HG03175 (cell line): ENCODE measurements around the gene RHBDD1.

Source experiments
- ATAC-seq: cut with Tn5 transposase; IDR thresholded peaks from one replicate; pipeline ENCODE4 v1.9.1; 2021; ENCODE audit warnings: mild to moderate bottlenecking, moderate library complexity; ENCODE audit not compliant: unreplicated experiment

RHBDD1 gene

GRCh38 chr2:226883296-226883795 is 47.5 kb downstream of the RHBDD1 start:
- ATAC-seq: no peak

- no peak for ATAC-seq
These were observed 48.3 kb downstream of the RHBDD1 start for GRCh38 chr2:226884166-226884565.

DNA sequence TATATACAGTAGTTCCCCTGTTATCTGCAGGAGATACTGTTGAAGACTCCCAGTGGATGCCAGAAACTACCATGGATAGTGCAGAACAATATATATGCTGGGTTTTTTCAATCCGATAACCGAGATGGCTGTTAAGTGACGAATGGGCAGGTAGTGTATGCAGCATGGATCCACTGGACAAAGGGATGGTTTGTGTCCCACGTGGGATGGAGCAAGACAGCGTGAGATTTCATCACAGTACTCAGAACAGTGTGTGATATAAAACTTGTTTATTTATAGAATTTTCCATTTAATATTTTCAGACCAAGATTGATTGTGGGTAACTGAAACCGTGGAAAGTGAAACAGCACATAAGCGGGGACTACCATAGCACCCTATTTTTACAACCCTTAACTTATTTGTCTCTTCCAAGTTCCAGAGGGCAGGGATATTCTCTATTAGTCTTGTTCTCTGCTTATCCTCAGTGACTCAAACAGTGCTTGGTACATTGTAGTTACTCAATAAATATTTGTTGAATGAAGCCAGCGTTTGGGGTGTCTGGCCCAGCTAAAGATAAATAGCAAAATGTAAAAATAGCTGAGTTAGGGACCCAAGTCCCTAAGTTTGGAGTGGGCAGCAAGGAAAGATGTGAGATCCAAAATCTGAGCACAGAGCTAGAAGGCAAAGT is 50.0 kb downstream of the RHBDD1 start:
- no peak for ATAC-seq

DNA sequence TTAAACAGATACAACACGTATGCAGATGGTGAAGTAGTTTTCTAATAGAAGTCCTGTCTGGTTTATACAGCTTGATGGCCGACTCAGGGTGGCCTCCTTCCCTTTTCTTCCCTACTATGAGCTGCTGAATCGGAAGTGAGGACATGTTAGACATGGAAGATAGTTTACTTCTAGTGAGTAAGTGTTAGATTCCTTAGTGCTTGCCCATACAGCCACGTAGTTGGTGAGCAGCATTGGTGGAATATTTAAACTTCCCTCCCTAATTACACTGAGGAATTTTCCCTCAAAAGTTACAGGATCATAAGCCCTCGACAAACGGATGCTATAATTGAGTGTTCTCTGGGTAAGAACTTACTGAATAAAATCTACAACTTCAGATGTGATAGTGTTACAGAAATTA is 52.1 kb downstream of the RHBDD1 start:
- ATAC-seq: no peak

DNA sequence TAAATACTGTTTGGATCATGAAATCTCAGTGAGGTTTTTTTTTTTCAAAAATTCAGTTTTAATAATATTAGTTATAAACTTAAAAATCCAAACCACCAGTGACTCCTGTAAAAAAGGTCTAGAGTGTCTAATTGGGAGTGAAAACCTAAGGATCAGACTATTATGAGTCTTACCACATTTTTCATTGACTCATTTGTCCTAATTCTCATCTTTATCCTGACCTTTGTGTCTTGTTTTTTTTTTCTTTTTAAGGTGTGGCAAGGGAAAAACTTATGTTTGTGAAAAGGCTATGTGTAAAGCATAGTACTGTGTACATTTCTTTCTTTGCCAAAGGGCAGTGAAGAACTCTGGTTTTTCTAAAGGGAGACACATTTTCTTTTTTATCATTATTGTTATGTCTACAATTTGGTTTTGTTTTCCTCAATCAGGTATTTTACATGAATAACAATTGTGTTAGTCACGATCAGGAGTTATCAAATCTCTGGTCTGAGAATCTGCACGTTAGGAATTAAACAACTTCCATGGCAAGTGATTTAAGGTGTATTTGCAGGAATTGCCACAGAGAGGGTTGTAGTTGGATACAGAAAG is 52.6 kb downstream of the RHBDD1 start:
- ATAC-seq: no peak

- ATAC-seq: no peak
These were observed 53.1 kb downstream of the RHBDD1 start for GRCh38 chr2:226888971-226889370.

GRCh38 chr2:226890286-226890685 is 54.4 kb downstream of the RHBDD1 start:
- no peak for ATAC-seq

DNA sequence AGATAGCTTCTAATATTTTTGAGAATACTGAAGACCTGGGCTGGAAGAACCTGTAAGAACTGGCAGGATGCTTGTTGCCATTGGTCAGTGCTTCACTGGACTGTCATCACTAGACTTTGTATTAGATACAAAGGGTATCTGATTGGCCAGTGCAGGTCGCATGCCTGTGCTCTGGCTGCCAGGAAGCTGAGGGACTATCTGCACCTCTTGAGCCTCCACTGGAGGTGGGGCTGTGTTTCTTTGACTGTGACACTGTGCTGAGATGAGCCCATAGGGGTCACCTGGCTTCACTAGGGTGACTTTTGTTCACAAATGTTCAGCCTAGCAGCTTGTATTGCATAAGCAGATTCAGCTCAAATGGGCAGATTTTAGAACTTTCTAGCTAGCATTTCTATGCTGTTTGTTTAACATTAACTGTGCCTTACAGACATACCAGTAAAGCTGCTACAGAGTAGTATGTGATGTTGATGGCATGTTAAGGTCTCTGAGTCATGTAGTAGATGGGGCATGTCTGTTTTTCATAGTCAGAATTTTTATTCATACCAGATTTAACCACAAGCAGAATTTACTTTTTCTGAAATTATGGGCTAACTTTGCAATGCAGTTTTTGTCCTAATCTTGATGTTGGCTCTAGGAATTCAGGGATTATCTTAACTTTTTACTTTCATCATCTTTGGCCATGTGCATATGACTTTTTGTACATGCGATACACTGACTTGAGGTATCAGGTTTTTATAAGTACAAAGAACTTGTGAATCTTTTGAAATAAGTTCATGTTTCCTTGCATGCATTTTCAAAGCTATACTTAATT is 56.1 kb downstream of the RHBDD1 start:
- no peak for ATAC-seq

- no peak for ATAC-seq
These were observed 56.9 kb downstream of the RHBDD1 start for GRCh38 chr2:226892729-226893128.

DNA sequence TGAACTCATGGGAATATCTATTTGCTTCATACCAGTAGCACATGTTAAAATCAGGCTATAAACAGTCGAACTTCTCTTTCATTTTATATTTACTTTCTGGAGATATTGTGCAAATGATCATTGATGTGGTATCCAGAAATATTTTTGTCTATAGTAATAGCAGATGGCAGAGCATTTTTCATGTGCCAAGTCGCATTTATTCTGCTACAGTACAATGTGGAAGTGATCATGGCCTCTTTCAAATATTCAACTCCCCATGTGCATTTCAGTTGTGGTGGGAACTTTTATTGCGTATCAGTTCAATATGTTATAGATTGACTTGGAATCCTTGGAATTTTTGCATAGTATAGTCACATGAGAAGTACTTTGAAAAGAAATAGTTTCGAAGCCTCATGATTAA is 57.4 kb downstream of the RHBDD1 start:
- ATAC-seq: no peak

DNA sequence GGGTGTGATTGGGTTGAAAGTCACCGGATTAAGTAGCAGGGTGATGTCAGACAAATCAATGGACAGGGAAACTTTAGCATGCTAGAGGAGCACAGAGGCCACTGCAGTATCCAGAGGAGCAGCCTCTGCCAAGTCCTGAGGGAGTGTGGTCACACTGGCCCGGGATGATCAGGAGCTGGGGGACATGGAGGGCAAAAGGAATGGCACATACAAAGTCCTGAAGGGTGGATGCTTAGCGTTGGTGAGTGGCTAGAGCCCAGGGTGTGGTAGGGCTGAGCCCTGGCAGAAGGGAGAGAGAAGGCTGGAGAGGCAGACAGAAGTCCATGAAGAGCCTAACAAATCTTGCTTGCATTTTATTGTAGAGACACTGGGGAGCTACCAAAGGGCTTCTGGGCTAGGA is 58.9 kb downstream of the RHBDD1 start:
- no peak for ATAC-seq

GRCh38 chr2:226895579-226895978 is 59.7 kb downstream of the RHBDD1 start:
- no peak for ATAC-seq

DNA sequence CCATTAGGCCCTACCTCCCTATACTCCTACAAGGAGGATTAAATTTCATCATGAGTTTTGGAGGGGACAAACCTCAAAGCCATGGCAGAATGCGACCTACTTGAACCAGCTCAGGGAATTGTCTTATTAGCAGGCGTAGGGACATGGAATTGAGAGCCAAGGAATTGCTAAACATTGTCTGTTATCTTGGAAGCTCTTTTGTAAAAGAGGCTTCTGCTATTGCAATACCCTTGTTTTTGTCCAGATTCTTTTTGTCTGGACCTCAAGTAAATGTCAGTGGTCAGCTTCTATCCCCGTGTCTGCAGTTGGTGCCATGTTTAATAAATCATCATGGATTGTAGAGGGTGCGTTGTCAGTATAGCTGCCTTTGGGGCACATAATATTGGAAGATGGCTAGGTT is 62.3 kb downstream of the RHBDD1 start:
- no peak for ATAC-seq

GRCh38 chr2:226898897-226899296 is 63.0 kb downstream of the RHBDD1 start:
- ATAC-seq: no peak

DNA sequence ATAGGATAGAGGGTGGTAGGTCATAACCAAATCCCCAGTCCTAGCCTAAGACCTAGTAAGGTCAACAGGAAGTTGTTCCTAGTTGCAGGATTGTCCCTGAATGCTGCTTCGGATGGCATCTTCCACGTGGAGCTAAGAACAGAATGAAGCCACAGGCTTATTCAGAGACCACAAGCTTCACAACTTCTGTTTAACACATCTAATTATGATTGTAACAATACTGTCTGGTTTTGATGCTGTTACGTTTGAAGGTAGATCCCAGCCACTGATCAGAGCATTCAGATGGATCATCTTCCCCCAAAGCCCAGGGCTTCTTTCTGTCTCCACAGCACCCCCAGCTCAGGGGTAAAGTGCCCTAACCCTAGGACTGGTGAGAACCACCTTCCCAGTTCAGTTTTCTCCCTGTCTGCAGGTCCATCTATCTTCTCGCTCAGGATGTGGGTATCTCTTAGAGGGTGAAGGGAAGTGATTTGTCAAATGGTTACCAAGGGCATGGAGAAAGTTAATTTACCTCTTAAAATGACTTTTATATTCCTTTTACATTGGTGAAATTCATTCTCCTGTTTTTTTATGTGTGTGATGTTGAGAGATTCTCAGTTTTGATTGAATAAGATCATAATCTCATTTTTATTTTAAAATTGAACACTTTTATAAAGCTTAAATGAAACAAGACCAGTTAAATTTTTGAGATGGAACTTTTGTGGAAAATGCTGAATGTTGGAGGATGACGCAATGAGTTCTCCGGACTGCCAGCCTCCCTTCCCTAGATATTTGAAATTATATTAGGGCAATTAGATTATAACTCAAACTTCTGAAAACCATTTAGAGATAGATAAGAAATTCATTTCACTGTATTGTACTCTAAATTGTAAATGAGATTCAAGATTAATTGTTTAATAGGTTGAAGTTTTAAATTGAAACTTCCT is 66.5 kb downstream of the RHBDD1 start:
- ATAC-seq: no peak

DNA sequence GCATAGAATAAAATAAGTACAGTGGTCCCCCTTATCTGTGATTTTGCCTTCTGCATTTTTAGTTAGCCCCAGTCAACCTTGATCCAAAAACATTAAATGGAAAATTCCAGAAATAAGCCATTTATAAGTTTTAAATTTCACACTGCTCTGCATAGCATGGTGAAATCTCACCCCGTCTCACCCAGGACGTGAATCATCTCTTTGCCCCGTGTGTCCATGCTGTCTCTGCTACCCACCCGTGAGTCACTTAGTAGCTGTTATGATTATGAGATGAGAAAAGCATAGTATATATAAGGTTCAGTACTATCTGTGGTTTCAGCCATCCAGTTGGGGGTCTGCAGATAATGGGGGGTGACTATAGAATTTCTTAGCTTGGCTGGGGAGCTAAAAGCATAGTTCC is 67.3 kb downstream of the RHBDD1 start:
- no peak for ATAC-seq

DNA sequence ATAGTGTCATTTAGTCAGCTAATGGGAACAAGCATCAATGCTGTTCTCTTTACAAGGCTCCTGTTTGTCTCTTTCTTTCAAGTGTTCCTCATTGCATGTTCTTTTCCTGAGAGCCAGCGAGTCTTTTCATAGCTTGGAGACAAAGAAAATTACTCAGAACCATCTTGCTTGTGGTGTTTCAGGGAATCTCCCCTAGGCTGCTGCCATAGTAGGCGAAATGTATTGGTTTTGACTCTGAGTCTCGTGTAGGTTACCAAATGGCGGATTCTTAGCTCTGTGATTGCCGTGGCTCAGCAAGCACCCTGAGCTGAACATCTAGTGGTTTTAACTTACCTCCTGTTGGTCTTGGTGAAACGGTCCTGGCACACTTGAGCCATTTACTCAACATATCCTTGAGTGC is 68.7 kb downstream of the RHBDD1 start:
- peak; percentile 30 for ATAC-seq

DNA sequence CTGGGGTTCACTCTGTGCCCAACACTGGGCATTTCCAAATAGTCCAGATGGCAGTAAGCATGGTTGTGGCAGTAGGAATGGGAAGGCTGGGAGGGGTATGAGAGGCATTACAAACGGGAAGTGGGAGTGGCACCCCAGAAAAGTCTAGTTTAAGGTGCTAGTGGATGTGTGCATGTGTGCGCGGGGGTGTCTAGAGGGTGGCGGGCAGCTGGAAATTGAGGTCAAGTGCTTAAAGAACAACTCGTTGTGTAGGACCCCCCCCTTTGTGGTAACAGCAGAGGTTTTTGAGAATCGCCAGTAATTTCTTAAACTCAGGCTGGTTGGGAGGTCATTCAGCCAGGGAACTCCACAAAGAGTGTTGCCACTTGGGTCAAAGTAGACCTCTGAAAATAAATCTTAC is 69.9 kb downstream of the RHBDD1 start:
- ATAC-seq: no peak

GRCh38 chr2:226906163-226906693 is 70.4 kb downstream of the RHBDD1 start:
- ATAC-seq: peak; percentile 91

GRCh38 chr2:226909126-226909525 is 73.3 kb downstream of the RHBDD1 start:
- ATAC-seq: no peak

GRCh38 chr2:226909836-226910235 is 74.0 kb downstream of the RHBDD1 start:
- ATAC-seq: no peak
